Measurements from ENCODE around the gene DNAJB11. TPM values are rescaled to one million over a fixed set of nuclear protein-coding genes. Genes with fewer than 3 reads are reported as not detected.
"Not testable (repeated sequence)": the region's sequence is repeated elsewhere in the genome, so short reads cannot be mapped to it uniquely, and the experiment has no call there.

DNAJB11 gene
- total RNA-seq, 1 donor from 2014 or later, result 24.6 TPM

DNA sequence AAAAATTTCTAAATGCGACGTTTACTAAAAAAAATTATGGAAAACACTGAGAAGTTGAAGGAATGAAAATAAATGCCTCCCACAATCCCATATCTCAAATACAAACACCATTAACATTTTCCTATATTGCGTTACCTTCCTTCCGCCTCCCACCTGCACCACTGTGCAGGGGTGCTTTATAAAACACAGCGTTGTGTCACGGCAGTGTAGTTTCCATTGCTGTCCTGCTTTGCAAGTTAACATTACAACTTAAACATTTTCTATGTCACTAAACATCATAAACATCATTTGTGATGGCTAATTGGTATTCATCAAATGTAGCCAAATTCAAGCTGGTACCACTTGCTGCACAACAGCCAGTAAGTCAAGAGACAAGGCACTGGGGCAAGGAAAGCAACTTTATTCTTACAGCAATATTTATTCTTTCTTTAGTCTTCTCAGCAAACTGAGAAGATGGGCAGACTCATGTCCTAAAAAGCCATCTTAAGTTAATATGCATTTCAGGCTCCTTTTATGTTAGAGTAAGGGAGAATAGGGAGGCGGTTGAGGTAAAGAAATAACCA is 57.4 kb downstream of the DNAJB11 start:
- Histone ChIP-seq H3K4me1 (no peaks in the 10 kb centered on the region), H3K9me3 (replicated peaks) (no peaks in the 10 kb centered on the region), H3K27me3 (ENCODE audit: low read depth) (peaks cover 13% of the 10 kb centered on the region), H3K4me3 (no peak overlapping the region), H3K36me3 (no peaks in the 10 kb centered on the region), H3K27ac (replicated peaks) (no peak overlapping the region)
- TF ChIP-seq, protein P1, sequence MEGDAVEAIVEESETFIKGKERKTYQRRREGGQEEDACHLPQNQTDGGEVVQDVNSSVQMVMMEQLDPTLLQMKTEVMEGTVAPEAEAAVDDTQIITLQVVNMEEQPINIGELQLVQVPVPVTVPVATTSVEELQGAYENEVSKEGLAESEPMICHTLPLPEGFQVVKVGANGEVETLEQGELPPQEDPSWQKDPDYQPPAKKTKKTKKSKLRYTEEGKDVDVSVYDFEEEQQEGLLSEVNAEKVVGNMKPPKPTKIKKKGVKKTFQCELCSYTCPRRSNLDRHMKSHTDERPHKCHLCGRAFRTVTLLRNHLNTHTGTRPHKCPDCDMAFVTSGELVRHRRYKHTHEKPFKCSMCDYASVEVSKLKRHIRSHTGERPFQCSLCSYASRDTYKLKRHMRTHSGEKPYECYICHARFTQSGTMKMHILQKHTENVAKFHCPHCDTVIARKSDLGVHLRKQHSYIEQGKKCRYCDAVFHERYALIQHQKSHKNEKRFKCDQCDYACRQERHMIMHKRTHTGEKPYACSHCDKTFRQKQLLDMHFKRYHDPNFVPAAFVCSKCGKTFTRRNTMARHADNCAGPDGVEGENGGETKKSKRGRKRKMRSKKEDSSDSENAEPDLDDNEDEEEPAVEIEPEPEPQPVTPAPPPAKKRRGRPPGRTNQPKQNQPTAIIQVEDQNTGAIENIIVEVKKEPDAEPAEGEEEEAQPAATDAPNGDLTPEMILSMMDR (IDR thresholded peaks at IDR 0.05; ENCODE audit: borderline replicate concordance), result no peak
- intact Hi-C loops (cut with micrococcal nuclease), result no loop called here
- DNase-seq, result no peak

DNA sequence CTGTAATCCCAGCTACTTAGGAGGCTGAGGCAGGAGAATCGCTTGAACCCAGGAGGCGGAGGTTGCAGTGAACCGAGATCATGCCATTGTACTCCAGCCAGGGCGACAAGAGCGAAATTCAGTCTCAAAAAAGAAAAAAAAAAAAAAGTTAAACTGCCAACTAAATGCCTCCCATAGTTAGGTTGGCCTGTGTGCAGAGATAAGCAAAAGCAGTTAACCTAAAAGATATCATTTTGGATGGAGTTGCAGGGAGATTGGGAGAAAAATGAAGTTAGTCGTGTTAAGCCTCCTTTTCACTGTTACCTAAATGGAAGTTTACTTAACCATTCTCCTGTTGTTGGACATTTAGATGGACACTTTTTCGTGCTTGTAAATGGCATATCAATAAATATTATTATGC is 58.2 kb downstream of the DNAJB11 start:
- Histone ChIP-seq H3K4me3 (no peak overlapping the region), H3K4me1 (no peaks in the 10 kb centered on the region), H3K27ac (replicated peaks) (no peak overlapping the region), H3K27me3 (ENCODE audit: low read depth) (peaks cover 13% of the 10 kb centered on the region), H3K36me3 (no peaks in the 10 kb centered on the region), H3K9me3 (replicated peaks) (no peaks in the 10 kb centered on the region)
- no peak for DNase-seq
- TF ChIP-seq, protein P1 (IDR thresholded peaks at IDR 0.05; ENCODE audit: borderline replicate concordance), result no peak
- intact Hi-C loops (cut with micrococcal nuclease), result no loop called here

DNA sequence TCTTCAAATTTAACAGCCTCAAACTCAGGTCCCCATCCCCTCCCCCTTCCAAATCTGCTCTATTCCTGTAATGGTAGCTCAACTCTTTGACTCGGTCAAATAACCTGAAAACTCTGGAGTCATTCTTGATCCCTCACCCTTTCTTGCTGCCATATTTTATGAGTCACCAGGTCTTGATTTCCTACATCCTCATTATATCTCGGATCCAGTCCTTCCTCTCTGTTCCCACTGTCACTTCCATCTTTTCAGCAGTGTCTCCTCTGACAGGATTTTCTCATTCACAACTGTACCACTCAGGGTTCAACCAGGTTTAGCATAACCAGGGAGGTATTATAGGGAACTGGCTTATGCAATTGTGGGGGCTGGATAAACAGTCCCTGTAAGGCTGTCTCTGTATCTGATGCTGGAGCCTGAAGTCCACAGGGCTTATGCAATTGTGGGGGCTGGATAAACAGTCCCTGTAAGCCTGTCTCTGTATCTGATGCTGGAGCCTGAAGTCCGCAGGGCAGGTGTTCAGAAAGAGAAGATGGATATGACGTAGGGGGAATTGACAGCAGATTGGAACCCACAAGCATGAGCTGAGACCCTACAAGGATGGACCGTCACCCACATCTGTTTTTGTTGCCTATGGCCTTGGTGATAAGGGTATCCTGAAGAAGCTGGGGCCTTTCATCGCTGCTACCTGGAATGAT is 60.6 kb downstream of the DNAJB11 start:
- no peak overlapping the region for H3K27ac ChIP-seq (replicated peaks)
- H3K9me3 ChIP-seq (replicated peaks), result no peaks in the 10 kb centered on the region
- H3K4me3 ChIP-seq, result no peak overlapping the region
- H3K27me3 ChIP-seq (ENCODE audit: low read depth), result peaks cover 8% of the 10 kb centered on the region
- no peak for DNase-seq
- H3K4me1 ChIP-seq, result no peaks in the 10 kb centered on the region
- intact Hi-C loops (cut with micrococcal nuclease), result no loop called here
- TF ChIP-seq, protein P1 (IDR thresholded peaks at IDR 0.05; ENCODE audit: borderline replicate concordance), result no peak
- no peaks in the 10 kb centered on the region for H3K36me3 ChIP-seq

DNA sequence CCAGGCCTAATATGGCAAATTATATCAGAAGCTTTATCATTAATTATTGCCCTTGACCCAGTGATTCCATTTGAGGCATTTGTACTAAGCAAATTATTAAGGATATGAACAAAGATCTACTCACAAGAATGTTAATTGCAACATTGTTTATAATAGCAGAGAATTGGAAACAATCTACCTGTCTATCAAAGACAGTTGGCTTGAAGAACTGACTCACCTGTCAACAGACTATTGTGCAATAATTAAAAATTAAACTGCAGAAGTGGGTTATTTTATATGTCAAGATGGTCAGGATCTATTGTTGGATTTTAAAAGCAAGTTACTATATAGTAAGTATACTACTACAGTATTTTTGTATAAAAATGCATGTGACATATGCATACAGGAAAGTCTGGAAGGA is 63.0 kb downstream of the DNAJB11 start:
- Histone ChIP-seq H3K4me3 (no peak overlapping the region), H3K4me1 (no peaks in the 10 kb centered on the region), H3K36me3 (no peaks in the 10 kb centered on the region), H3K27me3 (ENCODE audit: low read depth) (no peaks in the 10 kb centered on the region), H3K27ac (replicated peaks) (no peak overlapping the region), H3K9me3 (replicated peaks) (no peaks in the 10 kb centered on the region)
- intact Hi-C loops (cut with micrococcal nuclease), result no loop called here
- DNase-seq, result no peak
- TF ChIP-seq, protein P1 (IDR thresholded peaks at IDR 0.05; ENCODE audit: borderline replicate concordance), result no peak

DNA sequence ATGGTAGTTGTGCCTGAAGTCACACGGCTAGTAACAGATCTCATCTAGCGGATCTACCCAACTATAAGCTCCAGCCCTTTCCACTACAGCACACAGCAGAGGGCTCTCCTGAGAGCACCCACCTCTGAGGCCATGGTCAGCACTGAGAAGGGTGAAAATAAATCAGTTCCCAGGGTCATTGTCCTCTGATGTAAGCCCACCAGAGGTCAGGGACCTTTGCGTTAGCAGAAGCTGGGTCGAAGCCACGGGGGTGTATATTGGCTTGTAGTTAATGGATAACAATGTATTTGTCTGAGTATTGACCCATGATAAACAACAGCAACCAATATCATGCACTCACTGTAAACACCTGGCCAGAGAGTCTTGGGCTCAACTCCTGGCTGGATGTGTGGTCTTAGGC is 63.7 kb downstream of the DNAJB11 start:
- H3K4me3 ChIP-seq; H3K9me3 ChIP-seq (replicated peaks); H3K36me3 ChIP-seq; DNase-seq; H3K27me3 ChIP-seq (ENCODE audit: low read depth); H3K27ac ChIP-seq (replicated peaks); H3K4me1 ChIP-seq; intact Hi-C loops (cut with micrococcal nuclease): not testable (repeated sequence)

Other genes with a start within 250 kb of the DNAJB11 start
- gene DGKG, start 208.5 kb upstream of the DNAJB11 start, total RNA-seq, result 65.7 TPM
- 1.6 TPM for gene CRYGS, start 26.3 kb upstream of the DNAJB11 start, total RNA-seq
- 6.2 TPM for gene TBCCD1, start 3.4 kb upstream of the DNAJB11 start, total RNA-seq
- gene AHSG, start 42.3 kb downstream of the DNAJB11 start, total RNA-seq, result not detected
- not detected for gene FETUB, start 69.7 kb downstream of the DNAJB11 start, total RNA-seq
- not detected for gene HRG, start 95.3 kb downstream of the DNAJB11 start, total RNA-seq
- 0.14 TPM for gene KNG1, start 146.6 kb downstream of the DNAJB11 start, total RNA-seq
- 468 TPM for gene EIF4A2, start 212.9 kb downstream of the DNAJB11 start, total RNA-seq
- gene RFC4, start 235.8 kb downstream of the DNAJB11 start, total RNA-seq, result 9.6 TPM

All from left ventricle myocardium inferior (tissue), 1 donor.